GM19328 (cell line): Measurements from ENCODE around the gene ITPK1.
"Not testable (repeated sequence)": the region's sequence is repeated elsewhere in the genome, so short reads cannot be mapped to it uniquely, and the experiment has no call there.

Source experiments
- ATAC-seq: cut with Tn5 transposase; IDR thresholded peaks from one replicate; pipeline ENCODE4 v1.9.1; 2021; ENCODE audit warnings: mild to moderate bottlenecking, moderate library complexity; ENCODE audit not compliant: unreplicated experiment

ITPK1 gene

DNA sequence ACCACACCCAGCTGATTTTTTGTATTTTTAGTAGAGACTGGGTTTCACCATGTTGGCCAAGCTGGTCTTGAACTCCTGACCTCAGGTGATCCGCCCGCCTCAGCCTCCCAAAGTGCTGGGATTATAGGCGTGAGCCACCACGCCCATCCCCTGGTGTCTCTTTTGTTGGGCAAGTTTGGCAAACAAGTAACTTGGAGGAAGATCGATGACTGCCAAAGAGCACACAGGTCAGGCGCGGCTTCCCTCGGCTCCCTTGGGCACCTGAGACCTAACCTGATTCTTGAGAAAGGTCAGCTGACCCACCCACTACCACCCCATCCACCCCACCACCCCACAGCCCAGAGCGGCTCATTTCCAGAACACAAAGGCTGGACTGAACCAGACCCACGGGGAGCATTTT lies 9.9 kb downstream of the ITPK1 start:
- ATAC-seq, result not testable (repeated sequence)

DNA sequence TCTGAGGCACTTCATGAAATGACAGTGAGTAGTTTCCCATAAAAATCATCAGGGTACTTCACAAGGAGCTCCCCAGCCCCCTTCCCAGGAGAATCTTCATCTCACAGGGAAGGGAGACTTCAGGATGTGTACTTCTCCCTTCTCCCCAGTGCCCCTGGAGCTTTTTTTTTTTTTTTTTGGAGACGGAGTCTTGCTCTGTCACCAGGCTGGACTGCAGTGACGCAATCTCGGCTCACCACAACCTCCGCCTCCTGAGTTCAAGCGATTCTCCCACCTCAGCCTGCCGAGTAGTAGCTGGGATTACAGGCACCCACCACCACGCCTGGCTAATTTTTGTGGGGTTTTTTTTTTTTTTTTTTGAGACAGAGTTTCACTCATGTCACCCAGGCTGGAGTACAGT lies 10.4 kb downstream of the ITPK1 start:
- no peak for ATAC-seq

GRCh38 chr14:93104961-93105360 lies 10.8 kb downstream of the ITPK1 start:
- ATAC-seq, result no peak

DNA sequence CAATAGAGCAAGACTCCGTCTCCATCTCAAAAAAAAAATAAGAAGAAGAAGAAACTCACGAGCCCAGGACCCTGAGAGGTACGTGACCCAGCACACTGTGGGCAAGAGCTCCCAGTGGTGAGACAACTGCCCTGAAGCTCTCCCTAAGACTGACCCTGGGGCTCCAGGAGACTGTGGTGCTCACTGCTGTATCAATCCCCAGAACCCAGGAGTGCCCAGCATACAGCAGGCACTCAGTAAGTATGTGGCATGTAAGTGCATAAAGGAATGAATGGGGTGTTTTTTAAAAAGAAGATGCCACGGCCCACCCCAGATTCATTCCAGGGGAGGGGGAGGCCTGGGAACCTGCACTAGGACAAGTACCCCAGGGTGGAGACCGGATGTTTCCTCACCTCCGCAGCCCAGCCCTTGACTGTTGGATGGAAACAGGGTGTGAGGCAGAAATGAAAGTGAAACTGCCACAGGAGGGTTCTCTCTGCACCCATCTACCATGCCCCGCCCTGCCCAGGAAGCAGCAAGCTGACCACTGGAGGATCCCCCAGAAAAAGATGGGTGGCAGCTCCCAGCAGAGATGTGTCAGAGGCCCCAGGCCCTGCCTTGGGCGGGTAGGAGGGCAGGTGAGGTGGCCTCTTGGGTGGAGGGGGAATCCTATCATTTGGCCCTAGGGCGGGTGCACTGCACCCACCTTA lies 12.2 kb downstream of the ITPK1 start:
- ATAC-seq, result peak; percentile 89

- ATAC-seq, result no peak
These were observed 13.6 kb downstream of the ITPK1 start for GRCh38 chr14:93102141-93102540.

- no peak for ATAC-seq
These were observed 14.5 kb downstream of the ITPK1 start for GRCh38 chr14:93101181-93101580.

DNA sequence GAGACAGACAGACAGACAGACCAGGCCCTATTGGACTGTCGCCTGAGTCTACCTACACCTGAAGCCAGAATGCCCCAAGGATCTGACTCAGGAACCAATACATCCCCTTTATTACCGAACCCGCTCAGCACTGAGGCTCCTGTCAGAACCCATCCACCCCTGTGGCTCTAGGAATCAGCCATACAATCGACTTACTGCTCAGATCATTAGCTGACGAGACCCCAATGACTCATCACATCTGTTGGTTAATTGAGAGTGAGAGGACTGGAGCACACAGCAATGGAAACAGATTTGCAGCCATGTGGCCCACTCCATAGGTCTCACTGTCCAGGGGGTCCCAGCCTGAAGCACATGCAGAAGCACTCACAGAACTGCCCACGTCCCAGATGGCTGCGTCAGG lies 15.2 kb downstream of the ITPK1 start:
- ATAC-seq, result no peak

DNA sequence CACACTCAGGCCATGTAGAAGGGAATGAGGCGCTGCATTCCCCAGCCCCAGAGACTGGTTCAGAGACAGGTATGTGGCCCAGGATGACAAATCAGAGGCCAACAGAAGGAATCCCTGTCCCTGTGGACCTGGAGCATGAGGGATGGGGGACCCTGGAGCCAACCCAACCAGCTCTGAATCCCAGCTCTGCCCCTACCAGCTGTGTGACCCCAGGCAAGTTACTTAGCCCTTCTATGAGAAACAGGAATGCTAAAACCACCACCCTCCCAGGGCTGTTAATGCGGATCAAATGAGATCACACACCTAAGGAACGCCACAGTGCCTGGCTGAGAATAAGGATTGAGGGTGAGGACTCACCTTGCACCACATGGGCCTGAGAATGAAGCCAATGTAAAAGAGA lies 15.6 kb downstream of the ITPK1 start:
- no peak for ATAC-seq

DNA sequence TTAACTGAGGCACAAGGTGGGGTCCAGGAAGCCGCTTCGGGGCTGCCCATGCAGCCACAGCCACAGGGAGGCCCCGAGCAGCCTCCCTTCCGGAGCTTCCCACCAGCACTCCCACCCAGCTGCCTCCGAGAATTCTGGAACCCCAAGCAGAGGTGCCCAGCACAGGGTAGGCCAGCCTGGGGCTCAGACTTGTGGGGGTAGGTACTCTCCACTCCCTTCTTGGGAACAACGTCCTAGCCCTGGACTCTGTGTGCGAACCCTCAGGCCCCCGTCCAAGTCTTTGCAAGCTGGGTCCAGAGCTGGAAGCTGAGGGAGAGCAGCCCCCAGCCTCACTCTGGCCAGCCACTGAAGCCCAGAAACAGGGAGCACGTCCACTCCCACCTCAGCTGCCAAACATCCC lies 16.1 kb downstream of the ITPK1 start:
- no peak for ATAC-seq

DNA sequence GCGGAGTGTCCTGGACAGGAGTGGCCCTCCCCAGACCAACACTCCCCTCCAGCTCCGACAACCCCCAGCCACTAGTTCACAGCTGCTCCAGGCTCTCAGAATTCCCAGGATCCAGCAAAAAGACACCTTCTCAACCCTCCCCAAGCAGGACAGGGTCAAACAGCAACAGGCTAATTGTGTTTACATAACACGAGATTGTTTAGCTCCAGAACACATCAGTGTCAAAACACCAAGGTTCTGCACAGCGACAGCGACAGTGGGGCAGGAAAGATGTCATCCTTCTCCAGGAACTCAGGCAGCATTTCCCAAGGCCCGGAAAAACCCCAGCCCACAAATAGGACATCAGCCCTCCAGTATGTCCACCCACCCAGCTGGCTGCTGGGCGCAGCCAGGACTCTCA lies 16.5 kb downstream of the ITPK1 start:
- ATAC-seq, result no peak

DNA sequence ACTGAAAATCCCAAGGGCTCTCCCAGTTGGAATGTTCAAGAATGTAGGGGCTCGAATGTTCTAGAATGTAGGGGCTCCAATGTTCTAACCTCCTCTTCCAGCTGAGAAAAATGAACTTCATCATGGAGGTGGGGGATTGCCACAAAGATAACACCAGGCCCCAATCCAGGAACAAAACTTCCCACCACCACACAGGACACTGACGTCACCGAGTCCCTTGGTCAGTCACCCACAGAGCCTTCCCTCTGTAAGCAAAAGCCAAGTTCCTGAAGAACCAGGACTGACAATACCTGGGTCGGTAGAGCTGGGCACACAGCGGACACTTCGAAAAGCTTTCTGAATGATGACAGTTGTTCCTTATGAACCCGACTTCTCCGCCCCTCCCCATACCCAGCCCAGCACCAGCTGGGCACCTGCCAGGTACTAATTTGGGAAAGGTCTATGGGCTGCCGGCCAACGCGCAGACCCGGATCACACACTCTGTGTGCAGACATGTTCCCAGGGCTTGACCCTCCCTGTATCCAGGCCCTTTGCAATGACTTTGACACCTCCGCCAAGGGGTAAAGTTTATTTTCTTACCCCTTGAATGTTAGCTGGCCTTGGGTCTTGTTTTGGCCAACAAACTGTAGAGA lies 18.9 kb downstream of the ITPK1 start:
- ATAC-seq, result no peak

DNA sequence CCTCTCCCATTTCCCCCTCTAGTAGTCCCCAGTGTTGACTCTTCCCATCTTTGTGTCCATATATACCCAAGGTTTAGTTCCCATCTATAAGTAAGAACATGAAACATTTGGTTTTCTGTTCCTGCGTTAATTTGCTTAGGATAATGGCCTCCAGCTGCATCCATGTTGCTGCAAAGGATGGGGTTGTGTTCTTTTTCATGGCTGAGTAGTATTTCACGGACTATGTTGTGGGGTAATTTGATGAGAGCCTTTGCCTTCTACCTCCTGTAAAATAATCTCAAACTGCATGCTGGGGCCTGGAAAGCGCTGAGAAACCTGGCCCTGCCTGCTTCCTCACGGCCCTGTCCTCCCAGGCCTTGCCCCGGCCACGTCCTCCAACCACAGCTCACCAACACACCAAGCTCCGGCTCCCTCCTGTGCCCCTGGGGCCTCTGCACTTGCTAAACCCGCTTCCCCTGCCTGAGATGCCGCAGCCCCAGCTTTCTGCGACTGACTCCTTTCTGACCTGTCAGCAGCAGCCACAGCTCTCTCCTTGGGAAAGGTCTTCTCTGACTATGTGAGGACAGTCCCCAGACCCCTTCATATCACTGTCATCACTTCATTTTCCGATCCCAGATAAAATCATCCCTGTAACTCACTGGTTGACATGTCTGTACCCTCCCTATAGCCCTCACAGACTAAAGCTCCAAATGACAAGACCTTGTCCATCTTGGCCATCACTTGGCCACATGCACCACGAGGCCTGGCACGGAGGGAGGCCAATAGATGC lies 19.8 kb downstream of the ITPK1 start:
- no peak for ATAC-seq

DNA sequence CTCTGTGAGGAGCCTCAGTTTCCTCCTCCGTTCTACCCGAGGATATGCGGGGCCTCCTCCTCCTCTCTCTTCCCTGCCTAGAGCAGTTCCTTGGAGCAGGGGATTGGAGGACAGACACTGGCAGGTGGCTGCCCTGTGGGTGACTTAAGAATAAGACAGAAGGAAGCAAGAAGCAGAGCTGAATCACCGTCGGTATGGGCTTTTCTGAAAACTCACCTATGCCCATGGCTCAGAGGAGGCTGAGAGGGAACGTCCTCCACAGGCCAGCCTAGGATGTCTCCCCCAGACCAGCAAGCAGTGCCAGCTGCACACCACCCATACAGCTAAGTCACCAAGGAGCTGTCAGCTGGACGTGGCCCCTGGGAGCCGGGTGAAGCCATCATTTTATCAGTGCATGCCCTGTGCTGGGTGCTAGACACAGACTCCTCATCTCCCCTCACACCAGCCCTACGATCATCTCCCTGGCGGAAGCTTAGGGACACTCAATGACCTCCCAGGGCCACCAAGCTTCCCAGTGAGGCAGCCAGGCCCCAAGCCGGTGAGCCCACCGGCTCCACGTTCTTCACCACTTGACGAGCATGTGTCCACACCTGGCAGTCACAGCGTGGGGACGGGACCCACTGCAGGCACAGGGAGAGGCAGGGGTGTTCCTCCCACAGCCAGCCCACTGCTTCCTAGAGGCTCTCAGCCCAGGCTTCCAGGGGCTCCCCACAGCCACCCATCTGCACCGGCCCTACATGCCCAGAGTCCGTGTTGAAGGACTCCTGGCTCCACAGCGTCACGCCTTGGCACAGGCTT lies 21.4 kb downstream of the ITPK1 start:
- ATAC-seq, result no peak

DNA sequence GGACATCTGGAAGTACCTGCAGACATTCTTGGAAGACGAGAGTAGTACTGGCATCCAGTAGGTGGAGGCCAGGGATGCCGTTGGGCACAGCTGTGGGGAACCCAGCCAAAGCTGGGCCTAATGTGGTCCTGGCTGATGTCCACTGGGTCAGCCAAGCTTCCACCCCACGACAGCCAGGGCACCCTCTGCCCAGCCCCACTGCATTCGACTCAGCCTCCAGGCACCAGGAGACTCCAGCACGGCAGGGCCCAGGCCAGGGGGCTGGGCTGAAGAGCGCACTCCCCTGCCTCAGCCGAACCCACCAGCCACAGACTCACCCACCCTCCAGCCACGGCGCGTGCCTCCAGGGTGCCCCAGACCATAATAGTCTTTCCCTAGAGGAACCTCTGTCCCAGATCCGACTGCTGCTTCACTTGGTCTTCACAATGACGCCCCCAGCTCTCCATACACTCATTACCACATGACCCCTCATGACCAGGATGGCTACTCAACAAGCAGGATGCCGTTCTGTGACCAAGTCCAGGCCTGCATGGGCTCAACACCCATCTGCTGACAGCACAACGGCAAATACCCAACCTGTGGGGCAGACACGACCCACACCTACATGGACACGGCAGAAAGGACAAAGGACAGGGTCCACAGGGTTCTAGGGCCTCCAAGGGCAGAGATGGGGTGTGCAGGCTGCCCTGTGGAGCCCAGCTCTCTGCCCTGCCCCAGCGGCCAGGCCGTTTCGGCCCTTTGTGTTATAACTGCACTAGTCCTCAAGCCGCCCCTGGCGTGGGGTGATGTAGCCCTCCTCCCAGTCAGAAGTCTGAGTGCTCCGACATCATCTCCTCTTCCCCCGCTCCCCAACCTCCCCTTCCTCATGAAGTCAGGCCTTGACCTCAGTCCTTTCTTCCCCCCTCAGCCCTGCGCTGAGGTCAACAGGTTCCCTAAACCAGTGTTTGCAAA lies 22.8 kb downstream of the ITPK1 start:
- no peak for ATAC-seq

GRCh38 chr14:93091666-93092065 lies 24.1 kb downstream of the ITPK1 start:
- ATAC-seq, result no peak

- ATAC-seq, result no peak
These were observed 24.7 kb downstream of the ITPK1 start for GRCh38 chr14:93090826-93091555.

GRCh38 chr14:93089521-93090269 lies 26.0 kb downstream of the ITPK1 start:
- ATAC-seq, result no peak

DNA sequence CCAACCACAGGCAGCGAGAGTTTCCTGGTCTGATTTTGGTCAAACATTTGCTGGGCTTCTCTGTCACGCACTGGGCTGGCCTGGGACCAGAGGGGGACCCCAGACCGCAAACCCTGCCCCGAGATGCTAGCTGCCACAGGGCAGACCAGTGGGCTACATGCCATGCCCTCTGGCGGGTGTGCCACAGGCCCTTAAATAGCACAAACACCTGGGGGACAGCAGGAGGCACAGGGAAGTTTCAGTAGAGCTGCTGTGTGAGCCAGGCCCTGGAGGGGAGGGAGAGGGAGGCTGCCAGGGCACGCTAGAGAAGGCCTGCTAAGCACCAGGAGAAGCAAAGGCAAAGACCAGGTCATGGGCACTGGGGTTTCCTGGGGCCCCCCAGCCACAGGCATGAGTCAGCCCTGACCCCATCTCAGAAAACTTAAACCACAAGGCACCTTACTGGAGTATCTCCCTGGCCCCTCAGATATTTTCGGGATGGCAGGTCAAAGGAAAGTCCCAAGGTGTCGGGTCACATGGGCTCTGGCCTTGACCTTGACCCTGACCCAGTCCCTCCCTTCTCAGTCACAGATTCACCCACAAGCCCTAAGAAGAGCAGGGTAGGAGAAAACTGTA lies 29.2 kb downstream of the ITPK1 start:
- ATAC-seq, result no peak
